ENCODE results near the gene PNKP.

DNA sequence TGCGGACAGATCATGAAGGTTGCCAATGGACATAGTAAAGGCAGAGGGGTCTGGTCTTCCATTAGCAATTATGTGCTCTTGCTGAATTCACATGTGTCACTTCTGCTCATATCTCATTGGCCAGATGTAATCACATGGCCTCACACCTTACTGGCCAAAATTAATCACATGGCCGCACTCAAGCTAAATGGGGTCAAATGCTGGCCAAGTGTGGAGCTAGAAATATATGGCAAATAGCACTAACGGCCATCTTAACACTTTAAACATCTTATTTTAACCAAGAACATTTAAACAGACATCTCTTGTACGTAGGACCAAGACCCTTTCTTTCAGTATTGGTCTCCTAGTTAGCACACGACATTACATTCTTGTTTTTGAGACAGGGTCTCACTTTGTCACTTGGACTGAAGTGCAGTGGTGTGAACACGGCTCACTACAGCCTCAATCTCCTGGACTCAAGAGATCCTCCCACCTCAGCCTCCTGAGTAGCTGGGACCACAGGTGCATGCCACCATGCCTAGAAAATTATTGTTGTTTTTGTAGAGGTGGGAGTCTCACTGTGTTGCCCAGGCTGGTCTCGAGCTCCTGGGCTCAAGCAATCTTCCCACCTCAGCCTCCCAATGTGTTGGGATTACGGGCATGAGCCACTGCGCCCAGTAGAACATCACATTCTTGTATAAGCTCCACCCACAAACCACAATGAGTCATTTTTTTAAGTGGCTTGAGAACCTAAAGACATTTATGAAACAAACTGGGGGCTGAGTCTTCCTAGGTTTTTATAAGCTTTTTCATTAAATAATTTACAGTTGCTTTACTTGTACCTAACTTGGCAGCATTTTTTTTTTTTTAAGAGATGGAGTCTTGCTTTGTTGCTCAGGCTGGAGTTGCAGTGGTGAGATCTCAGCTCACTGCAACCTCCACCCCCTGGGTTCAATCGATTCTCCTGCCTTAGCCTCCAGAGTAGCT is 19.4 kb downstream of the PNKP start:
- TF ChIP-seq TARDBP (IDR thresholded peaks at IDR 0.05) (no peak), SP1 (IDR thresholded peaks at IDR 0.05) (no peak), NFRKB (IDR thresholded peaks at IDR 0.05) (no peak), FOXK2 (IDR thresholded peaks at IDR 0.05) (no peak), ZNF384 (IDR thresholded peaks at IDR 0.05) (no peak), L3MBTL2 (conservative IDR thresholded peaks at IDR 0.05) (peak; percentile 77), BHLHE40 (IDR thresholded peaks at IDR 0.05; ENCODE audit: borderline replicate concordance) (no peak)
- TF ChIP-seq, protein P1, sequence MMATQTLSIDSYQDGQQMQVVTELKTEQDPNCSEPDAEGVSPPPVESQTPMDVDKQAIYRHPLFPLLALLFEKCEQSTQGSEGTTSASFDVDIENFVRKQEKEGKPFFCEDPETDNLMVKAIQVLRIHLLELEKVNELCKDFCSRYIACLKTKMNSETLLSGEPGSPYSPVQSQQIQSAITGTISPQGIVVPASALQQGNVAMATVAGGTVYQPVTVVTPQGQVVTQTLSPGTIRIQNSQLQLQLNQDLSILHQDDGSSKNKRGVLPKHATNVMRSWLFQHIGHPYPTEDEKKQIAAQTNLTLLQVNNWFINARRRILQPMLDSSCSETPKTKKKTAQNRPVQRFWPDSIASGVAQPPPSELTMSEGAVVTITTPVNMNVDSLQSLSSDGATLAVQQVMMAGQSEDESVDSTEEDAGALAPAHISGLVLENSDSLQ (IDR thresholded peaks at IDR 0.05) = no peak

Data from HEK293T (cell line).